A549 treated with GW870086 at 1 μM for 4 hours (cell line): ENCODE results near the gene LMAN1. TPM values are rescaled to one million over a fixed set of nuclear protein-coding genes. Genes with fewer than 3 reads are reported as not detected.

ENCODE experiments used
- total RNA-seq: library from RNA; stranded (reverse); fragments of 200-300 nt; extraction: Qiagen RNA extraction; gene quantifications from 5 replicates; pipeline ENCODE4 v1.2.3, GENCODE V29; 2022; ENCODE audit warnings: low read depth

LMAN1 gene
- 21.9 to 40.5 TPM (median 32.9 TPM) in 5 replicates for total RNA-seq

DNA sequence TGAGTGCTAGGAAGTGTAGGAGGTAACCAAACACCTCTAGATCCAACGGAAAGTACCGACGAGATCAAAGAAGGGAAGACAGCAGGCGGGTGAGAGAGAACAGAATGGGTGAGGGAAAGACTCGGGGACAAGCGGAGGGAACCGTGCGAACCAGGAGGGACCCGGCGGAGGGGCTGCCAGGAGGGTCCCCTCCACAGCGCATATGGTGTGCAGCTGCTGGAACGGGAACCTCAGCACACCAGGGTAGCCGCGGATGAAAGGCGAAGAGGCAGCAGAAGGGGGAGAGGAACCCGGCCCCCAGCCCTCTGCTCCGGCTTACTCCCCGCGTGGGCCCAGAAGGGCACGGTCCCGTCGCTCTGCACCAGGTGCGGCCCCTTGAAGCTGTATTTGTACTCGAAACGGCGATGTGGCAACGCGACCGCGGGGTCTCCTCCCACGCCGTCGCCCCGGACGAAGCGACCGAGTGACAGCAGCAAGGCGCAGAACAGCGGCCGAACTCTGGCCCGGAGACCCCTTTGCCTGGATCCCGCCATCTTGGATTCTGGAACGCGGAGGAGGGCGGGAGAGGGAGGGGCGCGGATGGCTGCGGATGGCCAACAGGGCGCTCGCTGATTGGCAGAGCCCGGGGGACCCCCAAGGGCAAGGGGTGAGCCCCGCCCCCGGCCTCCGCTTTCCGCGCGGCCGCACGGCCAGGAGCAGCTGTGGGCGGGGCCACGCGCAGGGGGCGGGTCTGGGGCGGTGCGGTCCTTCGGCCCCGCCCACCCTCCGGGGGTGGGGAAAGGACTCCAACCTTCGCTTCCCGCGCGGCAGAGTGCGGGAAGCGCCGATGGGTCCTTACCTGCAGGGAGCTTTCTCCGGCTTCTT lies at the start of gene LMAN1:
LMAN1 (minus strand) TSS at position 554 of the 864 bp plus-strand sequence; CDS start at position 533, 21 bp downstream.

DNA sequence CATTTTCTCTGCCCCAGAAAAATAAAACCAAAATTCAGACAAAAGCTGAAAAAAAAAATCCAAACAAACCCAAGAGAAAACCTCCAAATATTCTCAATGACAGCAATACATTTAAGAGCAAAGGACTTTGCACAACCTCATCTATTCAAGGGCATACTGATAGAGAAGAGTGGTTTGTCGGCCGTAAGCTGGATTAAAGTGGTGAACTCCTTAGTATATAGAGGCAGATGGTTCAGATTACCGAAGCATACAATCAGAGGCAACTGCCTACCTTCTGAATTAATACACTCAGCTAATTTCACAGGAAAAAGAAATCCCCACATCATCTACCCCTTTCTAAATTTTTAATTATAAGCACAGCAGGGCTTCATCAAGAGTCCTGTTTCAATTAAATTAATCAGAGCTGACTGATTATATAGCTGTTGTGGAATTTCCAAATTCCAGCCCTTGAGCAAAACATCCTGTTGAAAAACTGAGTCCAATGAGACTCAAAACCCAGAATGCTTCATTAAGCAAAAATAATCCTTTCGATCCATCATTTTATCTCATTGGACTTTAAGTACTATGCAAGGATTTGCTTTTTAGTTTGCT lies 40.5 kb downstream of the LMAN1 start, which contains the start of gene CPLX4:
CPLX4 (minus strand) TSS at position 190 of the 591 bp plus-strand sequence; CDS start at position 3, 187 bp downstream.

Other genes starting within 250 kb of the LMAN1 start
- gene SEC11C, start 219.4 kb downstream of the LMAN1 start, total RNA-seq: 54.6 to 61.2 TPM (median 60.5 TPM) in 5 replicates
- gene GRP, start 139.1 kb downstream of the LMAN1 start, total RNA-seq: not detected in 5 replicates
- gene RAX, start 85.8 kb downstream of the LMAN1 start, total RNA-seq: not detected in 5 replicates
- not detected in 5 replicates for gene CPLX4, start 40.6 kb downstream of the LMAN1 start, total RNA-seq